Bone marrow (tissue), 2 donors: ENCODE results near the gene S100A2.

Experiments
- DNase-seq, 2 donors: peaks; one replicate each; lab custom pipeline; 2025; lab: John Stamatoyannopoulos, UW

Gene S100A2

DNA sequence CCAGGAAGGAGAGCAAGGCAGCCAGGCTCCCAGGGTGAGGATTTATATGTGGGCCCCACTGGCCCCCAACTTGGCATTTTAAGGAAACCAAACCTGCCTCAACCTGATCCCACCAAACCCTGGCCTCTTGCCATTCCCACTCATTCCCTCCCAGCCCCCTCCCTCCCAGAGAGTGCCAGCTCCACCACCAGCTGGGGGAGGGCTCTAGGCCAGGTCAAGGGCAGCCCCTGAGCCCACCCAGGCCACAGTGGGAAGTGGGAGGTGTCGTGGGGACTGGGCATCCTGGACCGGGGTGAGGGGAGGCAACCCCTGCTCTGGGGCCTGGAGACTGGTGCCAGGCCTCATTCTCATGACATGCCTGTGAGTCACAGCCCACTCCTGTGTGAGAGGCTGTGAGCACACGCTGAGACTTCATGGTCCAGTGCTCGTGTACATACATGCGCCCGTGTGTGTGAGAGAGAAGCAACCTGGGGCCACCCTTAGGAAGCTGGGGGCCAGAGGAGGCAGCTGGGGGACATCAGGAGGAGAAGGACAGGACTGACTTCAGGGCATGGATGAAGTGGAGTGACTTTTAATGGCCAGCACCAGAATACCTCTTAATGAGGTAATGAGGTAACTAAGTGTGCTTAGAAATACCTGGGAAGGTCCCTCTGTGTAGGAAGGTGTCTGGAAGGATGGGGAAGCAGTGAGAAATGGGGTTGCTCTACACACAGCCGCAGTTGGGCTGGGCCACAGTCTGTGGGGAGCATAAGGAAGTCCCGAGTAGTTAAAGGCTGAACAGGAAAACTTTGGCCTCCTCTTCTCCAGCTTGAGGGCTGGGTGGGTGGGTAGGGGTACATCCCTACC, at the start of gene S100A2:
S100A2 (minus strand) TSS at position 316 of the 846 bp plus-strand sequence. CDS start 1,967 bp downstream, outside the sequence.
- DNase-seq, result peak; percentile 58 to 73

DNA sequence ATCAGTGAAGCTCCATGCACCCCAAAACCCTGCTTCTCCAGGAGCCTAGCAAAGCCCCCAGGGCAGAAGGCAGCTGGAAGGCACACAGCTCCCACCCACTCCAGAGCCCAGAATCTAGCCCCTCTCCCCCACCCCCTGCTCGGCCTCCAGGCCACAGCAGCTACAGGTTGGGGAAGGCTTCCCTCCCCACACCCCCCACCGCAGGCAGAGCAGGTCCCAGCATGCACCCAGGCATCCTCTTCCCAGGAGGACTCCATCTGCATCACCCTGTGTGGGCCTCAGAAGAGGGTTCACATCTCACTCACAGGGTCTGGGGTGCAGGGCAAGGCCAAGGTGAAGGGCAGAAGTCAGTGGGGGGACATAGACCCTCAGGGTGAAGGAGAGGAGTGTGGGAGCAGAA, 49.8 kb upstream of the S100A2 start:
- DNase-seq, result no peak

DNA sequence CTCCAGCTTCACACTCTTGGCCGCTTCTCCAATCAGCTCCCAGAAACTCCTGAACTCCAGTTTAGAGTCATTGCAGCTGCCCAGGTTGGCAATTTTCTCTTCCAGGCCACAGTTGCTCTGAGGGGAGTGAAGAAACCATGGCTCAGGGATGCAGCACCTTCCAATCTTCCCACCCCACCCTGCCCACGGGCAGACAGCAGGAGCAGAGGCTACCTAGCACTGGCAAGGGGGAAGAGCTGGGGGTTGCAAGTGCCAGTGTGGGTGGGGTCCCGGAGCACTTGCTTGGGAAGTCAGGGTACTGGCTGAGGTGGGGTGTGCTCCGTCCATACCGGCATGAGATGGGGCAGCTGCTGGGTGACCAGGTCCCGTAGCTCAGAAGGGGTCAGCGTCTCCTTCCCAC, 49.3 kb upstream of the S100A2 start:
- DNase-seq, result no peak

DNA sequence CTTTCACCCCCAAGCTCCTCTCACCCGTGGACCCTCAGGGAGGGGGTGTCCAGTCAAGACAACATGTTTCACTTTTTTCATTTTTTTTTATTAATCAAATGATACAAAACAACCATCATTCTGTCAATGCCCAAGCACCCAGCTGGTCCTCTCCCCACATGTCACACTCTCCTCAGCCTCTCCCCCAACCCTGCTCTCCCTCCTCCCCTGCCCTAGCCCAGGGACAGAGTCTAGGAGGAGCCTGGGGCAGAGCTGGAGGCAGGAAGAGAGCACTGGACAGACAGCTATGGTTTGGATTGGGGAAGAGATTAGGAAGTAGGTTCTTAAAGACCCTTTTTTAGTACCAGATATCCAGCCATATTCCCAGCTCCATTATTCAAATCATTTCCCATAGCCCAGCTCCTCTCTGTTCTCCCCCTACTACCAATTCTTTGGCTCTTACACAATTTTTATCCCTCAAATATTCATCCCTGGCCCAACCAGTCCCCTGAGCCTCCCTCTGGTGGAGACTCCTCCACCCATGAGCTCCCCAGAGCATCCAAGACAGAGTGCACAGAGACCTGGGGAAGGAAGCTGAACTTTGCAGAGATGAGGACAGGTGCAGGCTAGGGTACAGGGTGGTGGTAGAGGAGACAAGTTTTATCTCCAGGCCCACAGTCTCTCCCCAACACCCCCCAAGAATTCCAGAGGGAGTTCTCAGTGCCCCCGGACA, 48.7 kb upstream of the S100A2 start:
- DNase-seq, result no peak

DNA sequence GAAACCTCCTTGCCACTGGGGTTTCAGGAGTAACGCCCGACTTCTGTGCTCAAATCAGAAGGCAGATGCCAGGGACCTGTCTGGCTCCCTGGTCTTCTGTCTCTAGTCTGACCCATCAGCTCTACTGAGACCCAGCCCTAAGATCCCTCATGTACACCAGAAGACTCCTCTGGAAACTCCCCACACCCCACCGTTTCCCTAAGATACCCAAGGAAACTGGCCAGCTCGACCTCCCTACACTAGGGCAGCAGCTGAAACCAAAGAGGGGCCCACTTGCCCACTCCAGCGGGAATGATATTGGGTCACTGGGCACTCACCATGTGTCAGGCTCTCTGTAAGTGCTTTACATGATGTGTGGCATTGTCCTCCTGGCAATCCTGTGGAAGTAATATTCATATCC, 47.8 kb upstream of the S100A2 start:
- no peak for DNase-seq

DNA sequence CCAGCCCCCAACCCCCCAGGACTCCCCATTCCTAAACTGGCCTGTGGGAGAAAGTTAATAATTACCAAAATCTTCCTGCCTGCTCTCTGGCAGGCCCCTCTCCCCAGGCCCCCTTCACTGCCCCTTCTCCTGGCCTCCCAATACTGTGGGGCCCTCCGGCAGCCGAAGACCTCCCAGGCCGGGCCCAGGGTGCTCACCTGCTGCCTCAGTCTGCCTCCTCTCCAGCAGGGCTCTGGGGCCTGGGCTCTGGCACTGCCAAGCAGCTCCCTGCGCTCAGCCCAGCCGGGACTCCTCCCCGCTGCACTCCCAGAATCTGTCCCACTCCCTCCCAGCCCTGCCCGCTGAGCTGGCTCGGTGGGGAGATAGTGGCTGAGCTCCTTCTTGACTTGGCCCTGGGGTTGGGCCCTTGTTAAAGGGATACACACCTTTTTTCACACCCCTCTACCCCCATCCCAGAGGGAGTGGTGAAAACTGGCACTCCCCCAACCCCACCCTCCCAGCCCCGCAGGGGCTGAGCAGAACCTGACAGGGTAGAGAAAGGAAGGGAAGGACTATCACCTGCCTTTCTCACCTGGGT, 47.2 kb upstream of the S100A2 start, which contains the start of gene S100A16:
S100A16 (minus strand) TSS at position 383 of the 577 bp plus-strand sequence. CDS start 4,986 bp downstream, outside the sequence.
- no peak for DNase-seq

DNA sequence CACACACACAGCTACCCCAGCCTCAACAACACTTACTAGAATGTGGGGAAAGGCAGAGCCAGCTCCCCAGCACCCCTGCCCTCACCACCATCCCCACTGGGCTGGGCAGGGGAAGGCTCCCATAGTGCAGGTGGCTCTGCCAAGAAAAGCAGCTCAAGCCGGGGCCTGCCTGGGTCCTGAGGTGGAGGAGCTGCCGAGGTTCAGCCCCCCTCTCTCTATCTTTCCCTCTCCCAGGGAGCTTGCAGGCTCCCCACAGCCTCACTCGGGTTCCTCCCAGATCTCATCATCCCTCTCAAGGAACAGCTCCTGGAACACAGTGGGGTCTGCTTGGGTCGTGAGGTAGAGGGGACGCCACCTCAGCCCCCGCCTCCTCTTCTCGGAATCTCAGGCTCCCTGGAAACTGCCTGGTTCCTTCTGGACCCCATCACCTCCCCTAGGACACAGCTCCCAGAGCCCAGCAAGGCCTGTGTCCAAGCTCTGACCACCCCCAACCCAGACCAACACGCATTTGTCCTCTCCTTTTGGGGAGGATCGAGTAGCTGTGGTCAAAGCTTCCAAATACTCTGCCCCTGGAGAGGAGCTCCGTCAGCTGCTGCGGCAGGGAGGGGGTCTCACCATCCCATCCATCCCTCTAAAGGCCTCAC, 46.6 kb upstream of the S100A2 start:
- no peak for DNase-seq

DNA sequence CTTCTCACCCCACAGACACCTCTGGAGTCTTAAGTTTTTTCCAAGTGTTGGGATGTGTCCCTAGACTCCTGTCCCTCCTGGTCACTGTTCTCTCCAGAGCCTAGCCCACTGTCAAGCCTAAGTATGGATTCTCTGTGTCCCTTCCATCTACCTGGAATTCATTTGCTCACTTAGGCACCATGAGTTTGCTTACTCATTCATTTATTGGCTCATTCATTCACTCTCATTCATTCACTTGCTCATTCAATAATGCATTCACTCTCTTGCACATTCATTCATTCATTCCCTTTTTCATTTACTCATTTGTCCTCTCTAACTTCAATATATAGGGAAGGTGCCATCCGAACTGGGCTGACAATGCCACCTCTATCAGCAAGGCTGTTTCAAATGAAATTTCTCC, 45.7 kb upstream of the S100A2 start:
- no peak for DNase-seq

DNA sequence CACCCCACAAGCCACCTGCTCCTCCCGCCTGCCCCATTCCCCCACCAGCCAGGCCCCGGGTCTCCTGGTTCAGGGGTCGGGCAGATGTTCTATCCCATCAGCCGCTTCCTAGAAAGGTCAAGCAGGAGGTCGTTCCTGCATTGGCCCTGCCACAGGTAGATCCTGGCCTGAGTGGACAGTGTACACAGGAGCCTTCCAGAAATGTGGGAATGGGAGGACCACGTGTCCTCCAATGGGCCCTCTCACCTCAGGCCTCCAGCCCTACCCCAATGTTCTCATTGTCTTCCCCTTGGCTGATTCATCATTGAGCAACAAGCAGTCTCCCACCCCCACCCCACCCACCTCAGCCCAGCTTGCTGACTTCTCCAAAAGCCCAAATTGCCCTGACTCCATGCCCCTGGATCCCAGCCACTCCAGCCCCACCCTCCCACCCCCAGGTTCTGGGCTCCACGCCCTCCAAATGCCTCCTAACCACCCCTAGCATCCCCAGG, 45.2 kb upstream of the S100A2 start:
- DNase-seq, result no peak

DNA sequence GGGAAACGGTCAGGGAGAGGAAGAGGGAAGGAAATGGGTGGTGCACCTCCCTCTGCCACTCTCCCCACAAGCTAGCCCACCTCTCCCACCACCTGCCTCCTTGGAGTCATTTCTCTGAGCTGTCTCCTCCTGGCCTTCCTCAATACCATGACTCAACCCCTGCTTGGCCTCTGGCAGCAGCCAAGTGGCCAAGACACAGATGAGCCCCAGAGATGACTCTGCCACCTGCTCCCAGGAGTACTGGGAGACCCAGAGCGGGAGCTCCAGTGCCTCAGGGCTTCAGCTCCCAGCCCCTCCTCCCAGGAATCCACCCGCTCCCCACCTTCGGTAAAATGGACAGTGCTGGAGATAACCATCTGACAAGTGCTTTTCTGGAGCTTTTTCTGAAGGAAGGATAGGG, 44.7 kb upstream of the S100A2 start:
- DNase-seq, result no peak

DNA sequence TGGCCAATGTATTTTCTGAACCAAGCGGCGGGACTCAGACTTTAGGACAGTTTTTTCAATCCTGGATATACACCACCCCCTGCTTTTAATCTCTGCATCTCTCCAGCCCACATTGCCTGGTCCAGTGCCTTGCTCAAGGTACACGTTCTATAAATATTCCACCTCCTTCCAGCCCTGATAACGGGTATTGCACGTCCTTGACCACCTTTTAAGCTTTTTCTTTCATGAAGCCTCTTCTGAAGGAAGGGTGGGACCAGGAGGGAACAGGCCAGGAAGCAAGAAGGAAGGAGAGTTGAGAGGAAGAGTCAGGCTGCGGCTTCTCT, 43.9 kb upstream of the S100A2 start:
- no peak for DNase-seq

DNA sequence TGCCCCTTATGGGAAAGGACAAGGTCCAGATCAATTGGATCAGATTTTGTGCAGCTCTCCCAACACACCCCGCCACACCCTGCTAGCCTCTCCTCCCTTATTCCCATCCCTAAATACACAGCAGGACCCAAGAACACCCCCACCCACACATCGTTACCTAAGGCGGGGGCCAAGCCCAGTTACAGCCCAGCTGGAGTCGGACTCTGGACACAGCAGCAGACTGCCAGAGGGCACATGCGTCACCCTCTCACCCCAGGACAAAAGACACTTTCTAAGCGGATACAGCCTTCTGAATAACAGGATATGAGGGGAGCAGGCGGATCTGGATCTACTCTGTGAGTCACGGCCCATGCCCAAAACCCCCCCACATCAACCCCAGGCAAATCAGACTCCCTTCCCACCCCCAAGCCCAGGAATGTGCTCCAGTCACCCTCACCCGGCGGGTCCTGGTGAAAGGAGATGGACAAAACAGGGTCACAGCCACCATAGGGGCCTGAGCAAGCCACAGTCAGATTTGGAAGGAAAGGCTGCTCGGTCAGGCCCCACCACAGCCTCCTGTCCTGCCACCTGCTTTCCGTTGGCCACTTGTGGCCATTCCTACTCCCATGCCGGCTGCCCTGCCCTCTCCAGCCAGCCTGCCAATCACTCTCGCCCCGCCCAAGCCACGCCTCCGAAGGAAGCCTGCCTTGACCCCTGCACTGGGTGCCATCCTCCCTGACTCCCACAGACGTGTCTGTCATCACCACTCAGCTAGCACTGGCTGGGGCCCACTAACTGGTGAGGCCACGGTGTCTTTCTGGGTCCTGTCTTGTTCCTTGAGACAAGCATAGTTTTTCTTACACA, 43.3 kb upstream of the S100A2 start:
- DNase-seq, result no peak

DNA sequence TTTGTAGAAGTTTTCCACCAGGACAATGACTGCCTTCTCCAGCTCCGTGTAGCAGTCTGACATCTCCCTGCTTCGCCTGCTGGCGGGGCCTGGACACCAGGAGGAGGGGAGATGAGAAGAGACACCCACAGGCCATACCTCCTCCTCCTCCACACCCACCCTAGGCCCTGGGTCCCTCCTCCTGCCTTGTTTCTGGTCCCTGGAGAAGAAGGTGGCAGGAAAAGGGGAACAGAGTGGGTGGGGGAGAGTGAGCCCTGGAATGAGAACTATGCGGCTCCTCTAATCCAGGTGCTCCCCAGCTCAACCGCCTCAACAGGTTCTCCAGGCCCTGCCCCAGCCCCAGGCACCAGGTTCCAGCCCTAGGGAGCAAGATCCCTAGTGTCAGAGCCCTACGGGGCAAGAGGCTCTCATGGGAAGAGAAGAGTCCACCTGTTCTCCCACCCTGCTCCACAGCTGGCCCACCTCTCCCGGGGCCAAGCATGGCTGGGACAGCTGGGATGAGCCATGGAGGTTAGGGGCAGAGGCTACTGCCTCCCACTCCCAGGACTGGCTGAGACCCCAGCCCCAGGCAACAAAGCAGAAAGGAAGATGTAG, 42.5 kb upstream of the S100A2 start:
- DNase-seq, result no peak

DNA sequence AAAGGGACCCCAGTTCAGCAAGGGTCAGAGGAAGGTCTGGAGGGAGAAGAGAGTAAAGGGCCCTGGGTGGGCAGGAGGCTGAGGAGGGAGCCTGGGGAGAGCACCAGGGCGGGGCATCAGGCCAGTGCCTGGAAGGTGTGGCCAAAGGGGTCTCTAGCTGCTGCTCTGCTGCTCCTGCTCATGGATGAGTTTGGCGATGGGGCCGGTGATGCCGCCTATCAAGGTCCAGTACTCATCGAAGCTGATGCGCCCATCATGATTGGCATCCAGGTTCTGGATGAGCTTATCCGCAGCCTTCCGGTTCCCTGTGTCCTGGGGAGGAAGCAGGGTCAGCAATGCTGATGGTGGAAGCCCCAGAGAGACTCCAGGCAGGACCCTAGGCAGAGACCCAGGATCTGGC, 41.7 kb upstream of the S100A2 start:
- no peak for DNase-seq

DNA sequence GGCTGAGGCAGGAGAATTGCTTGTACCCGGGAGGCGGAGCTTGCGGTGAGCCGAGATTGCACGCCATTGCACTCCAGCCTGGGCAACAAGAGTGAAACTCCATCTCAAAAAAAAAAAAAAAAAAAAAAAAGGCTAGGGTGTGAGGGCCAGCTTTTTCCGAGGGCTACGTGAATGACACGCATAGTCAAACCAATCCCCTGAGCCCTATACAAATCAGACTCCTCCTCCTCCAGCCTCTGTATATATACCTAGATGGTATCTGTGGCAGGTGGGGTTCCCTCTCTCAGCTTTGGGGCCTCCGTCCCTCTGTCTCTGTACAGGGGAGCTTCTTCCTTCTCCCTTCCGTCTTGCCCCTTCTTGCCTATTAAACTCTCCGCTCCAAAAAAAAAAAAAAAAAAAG, 40.5 kb upstream of the S100A2 start:
- no peak for DNase-seq

DNA sequence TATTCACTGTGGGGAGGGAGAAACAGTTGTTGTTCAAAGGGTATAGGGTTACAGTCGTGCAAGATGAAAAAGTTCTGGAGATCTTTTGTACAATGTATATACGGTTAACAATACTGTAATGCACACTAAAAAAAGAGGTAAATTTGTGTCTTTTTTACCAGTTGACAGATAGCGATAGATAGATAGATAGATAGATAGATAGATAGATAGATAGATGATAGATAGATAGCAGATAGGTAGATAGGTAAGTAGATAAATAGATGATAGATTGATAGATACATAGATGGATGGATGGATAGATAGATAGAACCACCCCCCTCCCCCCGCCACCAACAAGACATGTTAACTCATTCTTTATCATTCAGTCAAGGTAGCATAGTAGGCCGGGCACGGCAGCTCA, 37.1 kb upstream of the S100A2 start:
- DNase-seq, result peak in 1 of 2 donors; percentile 20

DNA sequence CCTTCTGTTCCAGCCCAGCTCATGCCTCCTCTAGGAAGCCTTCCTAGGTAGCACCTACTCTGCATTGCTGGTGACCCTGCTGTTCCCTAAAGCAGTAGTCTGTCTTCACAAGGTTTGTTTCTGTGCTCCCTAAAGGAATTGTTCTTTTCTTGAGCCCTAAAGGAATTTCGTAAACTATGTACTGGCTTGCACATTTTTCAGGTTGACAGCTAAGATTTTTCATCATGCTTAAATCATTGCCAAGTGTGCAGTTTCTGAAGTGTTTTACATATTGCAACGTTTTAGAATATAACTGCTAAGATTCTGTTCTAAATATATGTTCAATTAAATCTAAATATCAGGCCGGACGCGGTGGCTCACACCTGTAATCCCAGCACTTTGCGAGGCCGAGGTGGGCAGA, 34.2 kb upstream of the S100A2 start:
- no peak for DNase-seq

DNA sequence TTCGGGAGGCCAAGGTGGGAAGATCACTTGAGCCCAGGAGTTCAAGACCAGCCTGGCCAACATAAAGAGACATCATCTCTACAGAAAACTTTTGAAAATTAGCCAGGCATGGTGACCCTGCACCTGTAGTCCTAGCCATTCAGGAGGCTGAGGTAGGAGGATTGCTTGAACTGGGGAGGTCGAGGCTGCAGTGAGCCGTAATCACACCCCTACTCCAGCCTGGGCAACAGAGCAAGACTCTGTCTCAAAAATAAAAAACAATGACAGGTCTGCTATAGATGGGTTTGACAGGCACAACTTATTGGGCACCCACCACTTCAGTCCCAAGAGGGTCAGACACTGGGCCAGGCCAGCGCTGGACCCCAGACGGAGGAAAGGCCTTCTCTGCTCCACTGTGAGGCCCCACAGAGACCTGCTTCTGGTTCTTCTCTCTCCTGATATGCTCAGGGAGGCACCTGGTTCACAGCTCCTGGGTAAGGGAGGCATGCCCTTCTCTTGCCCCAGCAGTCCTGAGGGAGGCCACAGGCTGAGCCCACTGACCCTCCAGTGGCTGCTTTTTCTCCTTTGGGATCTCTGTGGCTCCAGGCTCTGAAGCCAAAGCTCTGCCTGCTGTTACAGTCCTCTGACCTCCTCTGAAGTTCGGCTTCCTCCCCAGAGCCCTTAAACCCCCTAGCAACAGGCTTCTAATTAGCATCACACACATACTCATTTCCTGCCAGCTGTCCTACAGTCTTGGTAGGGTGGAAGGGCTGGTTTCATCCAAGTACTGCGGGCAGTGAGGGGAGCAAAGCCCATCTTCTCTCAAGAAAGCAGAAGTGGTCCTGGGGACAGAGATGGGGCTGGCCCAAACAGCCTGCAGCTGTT, 32.9 kb upstream of the S100A2 start:
- DNase-seq, result peak in 1 of 2 donors; percentile 98

DNA sequence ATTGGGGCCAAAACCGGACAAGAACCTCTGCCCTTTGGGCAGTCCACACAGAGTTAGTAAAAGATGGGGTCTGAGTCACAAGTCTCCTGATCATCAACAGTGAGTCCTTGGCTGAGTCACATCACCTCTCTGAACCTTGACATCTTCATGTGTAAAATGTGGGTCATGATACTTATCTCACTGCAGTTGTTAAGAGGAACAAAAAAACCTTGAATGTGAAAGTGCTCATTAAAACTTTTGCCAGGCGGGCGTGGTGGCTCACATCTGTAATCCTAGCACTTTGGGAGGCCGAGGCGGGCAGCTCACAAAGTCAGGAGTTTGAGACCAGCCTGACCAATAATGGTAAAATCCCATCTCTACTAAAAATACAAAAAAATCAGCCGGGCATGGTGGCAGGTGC, 31.6 kb upstream of the S100A2 start:
- peak in 1 of 2 donors; percentile 61 for DNase-seq

DNA sequence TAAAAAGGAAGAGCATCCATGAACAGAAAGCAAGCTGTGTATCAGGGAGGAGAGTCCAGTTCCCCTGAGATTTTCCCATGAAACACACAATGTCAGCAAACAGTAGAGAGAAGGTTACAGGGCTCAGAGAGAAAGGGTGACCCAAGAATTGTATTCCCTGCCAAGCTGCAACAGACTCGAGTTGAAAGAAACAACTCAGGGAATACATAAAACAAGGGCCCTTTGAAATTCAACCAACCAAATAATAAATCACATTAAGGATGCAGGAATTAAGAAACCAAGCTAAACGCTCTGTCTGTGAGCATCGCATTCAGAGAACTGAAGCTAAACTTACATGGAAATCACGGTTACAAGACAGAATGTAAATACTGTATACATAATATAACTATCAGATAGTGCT, 27.1 kb upstream of the S100A2 start:
- DNase-seq, result no peak
